Astrocyte (in vitro differentiated cells and primary cell): ENCODE data around the gene CNPY4.

ENCODE experiments used
- CTCF ChIP-seq: IDR thresholded peaks from 2 replicates; pipeline ENCODE4 v1.5.1; 2011; ENCODE audit warnings: low read depth, mild to moderate bottlenecking, inconsistent platforms, low read length, moderate library complexity; ENCODE audit not compliant: insufficient read depth
- EZH2 ChIP-seq: IDR thresholded peaks from 2 replicates; pipeline ENCODE4 v1.6.1; 2012; ENCODE audit warnings: mild to moderate bottlenecking, low read length, inconsistent platforms; ENCODE audit not compliant: insufficient read depth

- TF ChIP-seq EZH2 (no peak), CTCF (no peak)
Measured at GRCh38 chr7:100087055-100087750, 32.2 kb upstream of the CNPY4 start.
